Omental fat pad (tissue), 4 donors: ENCODE results near the gene SUN1. TPM values are rescaled to one million over a fixed set of nuclear protein-coding genes. Genes with fewer than 3 reads are reported as not detected.

ENCODE experiments used
- ATAC-seq: fragments of 150-250 bp; one replicate; pipeline ENCODE4 v1.9.1; 2016; ENCODE audit warnings: mild to moderate bottlenecking, moderate library complexity; ENCODE audit not compliant: low FRiP score
- DNase-seq: peaks from one replicate; pipeline ENCODE4 v3.0.0-alpha.2; 2019; ENCODE audit warnings: low spot score
- CTCF ChIP-seq, 3 donors: fragments of 450-650 bp; IDR thresholded peaks; one replicate each; pipeline ENCODE4 v1.5.1; 2016 to 2017; ENCODE audit warnings: antibody characterized with exemption in 3 of 3, mild to moderate bottlenecking in 3 of 3, moderate library complexity in 2 of 3
- total RNA-seq, 4 donors: library from RNA; depleted of rRNA; stranded (reverse); fragments of >200 nt; gene quantifications; one replicate each; pipeline ENCODE4 v1.1.0, GENCODE V29; 2016

The SUN1 gene
- total RNA-seq, 4 donors from 2014 or later, result 124 to 245 (median 174) TPM

GRCh38 chr7:902996-903395 lies 70.7 kb downstream of the SUN1 start:
- TF ChIP-seq CTCF (IDR thresholded peaks at IDR 0.05), result no peak
- DNase-seq (no peak), ATAC-seq (no peak)

- DNase-seq (no peak), ATAC-seq (no peak)
- no peak for TF ChIP-seq CTCF (IDR thresholded peaks at IDR 0.05)
Measured at GRCh38 chr7:903921-904755, 71.9 kb downstream of the SUN1 start.

- TF ChIP-seq CTCF (IDR thresholded peaks at IDR 0.05), result no peak
- no peak for DNase-seq
- peak; percentile 22 for ATAC-seq
Measured at GRCh38 chr7:904847-905246, 72.6 kb downstream of the SUN1 start.

GRCh38 chr7:906776-907157 lies 74.5 kb downstream of the SUN1 start:
- DNase-seq (no peak), ATAC-seq (no peak)
- no peak for TF ChIP-seq CTCF (IDR thresholded peaks at IDR 0.05)

- no peak for DNase-seq
- TF ChIP-seq CTCF (IDR thresholded peaks at IDR 0.05), result no peak
- no peak for ATAC-seq
Measured at GRCh38 chr7:907158-907980, 75.1 kb downstream of the SUN1 start.

- DNase-seq (no peak), ATAC-seq (no peak)
- no peak for TF ChIP-seq CTCF (IDR thresholded peaks at IDR 0.05)
Measured at GRCh38 chr7:908159-908581, 75.9 kb downstream of the SUN1 start.
